PC-9 (cell line): ENCODE results near the gene FCRL6. TPM values are rescaled to one million over a fixed set of nuclear protein-coding genes. Genes with fewer than 3 reads are reported as not detected.

Experiments used
- BruUV-seq: library from RNA; stranded (reverse); fragments of 400-500 nt; replicated peaks from 2 replicates; lab custom pipeline; 2021; lab: Mats Ljungman, UMichigan
- CTCF ChIA-PET: fragments of 300-600 bp; sonication (Branson Sonifier 250); formaldehyde crosslinking; loops from one replicate; lab custom pipeline; 2022; ENCODE audit warnings: antibody characterized with exemption; lab: Charles Lee
- POLR2A ChIA-PET: fragments of 300-600 bp; sonication (Branson Sonifier 250); formaldehyde crosslinking; loops from one replicate; lab custom pipeline; 2022; ENCODE audit warnings: antibody characterized with exemption; ENCODE audit not compliant: unreplicated experiment; lab: Charles Lee
- DNase-seq, 2 experiments: peaks; one replicate each; pipeline versions ENCODE4 v3.0.0 to v3.0.0-alpha.2; 2015 to 2022; ENCODE audit warnings: mixed read lengths in 1 of 2
- H2AFZ ChIP-seq: fragments of 200-600 bp; sonication (generic); 2 replicates; pipeline ENCODE4 v1.8.1; 2017; ENCODE audit warnings: antibody characterized with exemption
- H3F3A ChIP-seq: fragments of 200-600 bp; sonication (generic); 2 replicates; pipeline ENCODE4 v1.8.1; 2017; ENCODE audit warnings: antibody characterized with exemption, mild to moderate bottlenecking, low read depth; ENCODE audit not compliant: insufficient read depth
- H3K27ac ChIP-seq: fragments of 200-600 bp; sonication (generic); 2 replicates; pipeline ENCODE4 v1.6.1; 2016; ENCODE audit warnings: mixed run types
- H3K27me3 ChIP-seq: fragments of 200-600 bp; sonication (generic); 2 replicates; pipeline ENCODE4 v1.6.1; 2016; ENCODE audit warnings: low read depth, mixed run types; ENCODE audit not compliant: insufficient read depth
- H3K36me3 ChIP-seq: fragments of 200-600 bp; sonication (generic); 2 replicates; pipeline ENCODE4 v1.6.1; 2016; ENCODE audit warnings: low read depth, mixed run types
- H3K4me1 ChIP-seq: fragments of 200-600 bp; sonication (generic); replicated peaks from 2 replicates; pipeline ENCODE4 v1.6.1; 2016; ENCODE audit warnings: mixed run types; ENCODE audit not compliant: insufficient read depth
- H3K4me2 ChIP-seq: fragments of 200-600 bp; sonication (generic); 2 replicates; pipeline ENCODE4 v1.6.1; 2017; ENCODE audit warnings: mixed run types
- H3K4me3 ChIP-seq: fragments of 200-600 bp; sonication (generic); 2 replicates; pipeline ENCODE4 v1.6.1; 2016; ENCODE audit warnings: mixed run types
- H3K79me2 ChIP-seq: fragments of 200-600 bp; sonication (generic); 2 replicates; pipeline ENCODE4 v1.6.1; 2017; ENCODE audit warnings: low read depth, mixed run types
- H3K9me2 ChIP-seq: fragments of 200-600 bp; sonication (generic); 2 replicates; pipeline ENCODE4 v1.8.1; 2017; ENCODE audit warnings: mild to moderate bottlenecking; ENCODE audit not compliant: insufficient read depth
- H3K9me3 ChIP-seq: fragments of 200-600 bp; sonication (generic); 2 replicates; pipeline ENCODE4 v1.8.1; 2016; ENCODE audit warnings: low read depth; ENCODE audit not compliant: insufficient read depth
- H4K20me1 ChIP-seq: fragments of 200-600 bp; sonication (generic); 2 replicates; pipeline ENCODE4 v1.8.1; 2017; ENCODE audit not compliant: insufficient read depth
- EZH2 ChIP-seq: fragments of 200-600 bp; sonication (generic); IDR thresholded peaks from 2 replicates; pipeline ENCODE4 v1.8.0; 2017; ENCODE audit warnings: antibody characterized with exemption, low read depth
- intact Hi-C: fragments of 100-400 bp; cut with micrococcal nuclease; formaldehyde crosslinking; loops from one replicate; pipeline ENCODE4 v1.10.0; 2022; ENCODE audit not compliant: unreplicated experiment
- total RNA-seq: library from RNA; stranded (reverse); gene quantifications from 2 replicates; pipeline ENCODE4 v1.2.3, GENCODE V29; 2021
- TF ChIP-seq, protein P1 (sequence below): fragments of 200-600 bp; sonication (generic); conservative IDR thresholded peaks from 2 replicates; pipeline ENCODE4 v1.6.1; 2017; ENCODE audit warnings: mixed run types, antibody characterized with exemption, mild to moderate bottlenecking, moderate library complexity

The FCRL6 gene
- total RNA-seq, 1 experiment from 2014 or later, result not detected

DNA sequence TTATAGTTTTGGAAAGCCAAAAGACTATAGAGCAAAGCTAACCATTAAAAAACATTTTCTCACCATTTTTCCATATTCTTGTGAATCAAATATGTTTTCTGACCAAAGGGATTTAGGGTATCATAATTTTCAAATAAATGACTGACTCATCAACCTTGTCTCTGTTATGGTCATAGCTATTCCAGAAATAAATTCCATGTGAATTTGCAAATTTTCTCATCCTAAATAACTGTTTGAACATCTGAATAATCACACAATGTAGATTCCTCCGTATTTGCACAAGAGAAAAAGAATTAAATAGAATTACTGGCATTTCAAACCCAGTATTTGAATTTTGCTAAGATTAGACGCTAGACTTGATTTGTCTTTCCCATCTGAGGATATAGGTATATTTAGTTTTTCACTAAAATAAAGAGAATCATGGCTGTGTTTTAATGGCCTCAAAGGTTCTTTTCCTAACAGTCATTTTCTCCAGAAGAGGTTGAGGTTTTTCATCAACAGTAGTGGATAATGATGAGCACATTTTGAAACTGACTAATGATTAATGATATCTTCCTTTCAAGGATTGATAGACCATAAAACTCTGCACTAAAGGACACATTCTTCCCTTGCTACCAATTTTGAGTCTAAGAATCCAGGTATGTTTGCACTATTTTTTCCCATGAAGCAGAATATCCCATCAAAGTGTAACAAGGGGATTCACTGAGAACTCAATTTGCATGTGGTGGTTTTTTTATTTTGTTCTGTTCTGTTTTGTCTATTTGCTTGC is 30.8 kb upstream of the FCRL6 start:
- DNase-seq, result no peak
- Histone ChIP-seq H4K20me1 (no peaks in the 10 kb centered on the region), H3K79me2 (no peaks in the 10 kb centered on the region), H3K4me3 (no peak overlapping the region), H3K4me2 (no peak overlapping the region), H2AFZ (no peak overlapping the region), H3K27me3 (peaks cover 17% of the 10 kb centered on the region), H3K4me1 (no peaks in the 10 kb centered on the region), H3K9me2 (0 out of 2 replicates have a peak, but pooled peaks cover 5% of the 10 kb centered on the region), H3K36me3 (no peaks in the 10 kb centered on the region), H3K9me3 (no peaks in the 10 kb centered on the region), H3K27ac (no peak overlapping the region), H3F3A (no peaks in the 10 kb centered on the region)
- intact Hi-C loops, result no loop called here
- BruUV-seq, result no TSS peak
- no peak for TF ChIP-seq EZH2
- TF ChIP-seq, protein P1, sequence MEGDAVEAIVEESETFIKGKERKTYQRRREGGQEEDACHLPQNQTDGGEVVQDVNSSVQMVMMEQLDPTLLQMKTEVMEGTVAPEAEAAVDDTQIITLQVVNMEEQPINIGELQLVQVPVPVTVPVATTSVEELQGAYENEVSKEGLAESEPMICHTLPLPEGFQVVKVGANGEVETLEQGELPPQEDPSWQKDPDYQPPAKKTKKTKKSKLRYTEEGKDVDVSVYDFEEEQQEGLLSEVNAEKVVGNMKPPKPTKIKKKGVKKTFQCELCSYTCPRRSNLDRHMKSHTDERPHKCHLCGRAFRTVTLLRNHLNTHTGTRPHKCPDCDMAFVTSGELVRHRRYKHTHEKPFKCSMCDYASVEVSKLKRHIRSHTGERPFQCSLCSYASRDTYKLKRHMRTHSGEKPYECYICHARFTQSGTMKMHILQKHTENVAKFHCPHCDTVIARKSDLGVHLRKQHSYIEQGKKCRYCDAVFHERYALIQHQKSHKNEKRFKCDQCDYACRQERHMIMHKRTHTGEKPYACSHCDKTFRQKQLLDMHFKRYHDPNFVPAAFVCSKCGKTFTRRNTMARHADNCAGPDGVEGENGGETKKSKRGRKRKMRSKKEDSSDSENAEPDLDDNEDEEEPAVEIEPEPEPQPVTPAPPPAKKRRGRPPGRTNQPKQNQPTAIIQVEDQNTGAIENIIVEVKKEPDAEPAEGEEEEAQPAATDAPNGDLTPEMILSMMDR, result no peak
- ChIA-PET CTCF (no interaction called here), POLR2A (no interaction called here)

DNA sequence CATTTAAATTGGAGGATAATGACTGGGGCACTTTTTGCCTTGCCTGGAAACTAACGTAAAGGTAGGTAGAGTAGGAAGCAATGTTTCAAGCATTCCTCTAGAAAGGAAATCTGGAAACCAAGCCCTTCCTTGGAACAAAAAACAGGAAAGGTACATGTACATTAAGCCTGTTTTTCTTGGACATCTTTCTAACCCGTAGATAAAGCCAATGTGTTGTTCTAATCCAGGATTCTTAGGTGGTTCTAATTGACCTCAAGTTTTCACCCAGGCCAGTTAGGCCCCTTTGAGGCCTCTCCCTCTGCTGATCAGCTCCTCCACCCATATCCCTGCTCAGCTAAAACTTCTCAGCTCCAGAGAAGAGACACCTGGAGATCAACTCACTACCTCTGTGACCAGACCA is 27.7 kb upstream of the FCRL6 start:
- H3K79me2 ChIP-seq, result no peaks in the 10 kb centered on the region
- no peak overlapping the region for H3K4me3 ChIP-seq
- 0 out of 2 replicates have a peak, but pooled peaks cover 5% of the 10 kb centered on the region for H3K9me2 ChIP-seq
- ChIA-PET CTCF (no interaction called here), POLR2A (no interaction called here)
- no peaks in the 10 kb centered on the region for H3F3A ChIP-seq
- no peaks in the 10 kb centered on the region for H3K4me1 ChIP-seq
- intact Hi-C loops, result no loop called here
- no peaks in the 10 kb centered on the region for H4K20me1 ChIP-seq
- no peaks in the 10 kb centered on the region for H3K36me3 ChIP-seq
- no peak overlapping the region for H2AFZ ChIP-seq
- no peaks in the 10 kb centered on the region for H3K9me3 ChIP-seq
- no TSS peak for BruUV-seq
- no peak overlapping the region for H3K27ac ChIP-seq
- H3K27me3 ChIP-seq, result peaks cover 3% of the 10 kb centered on the region; the same call in 1 of the 2 replicates
- DNase-seq, result no peak
- TF ChIP-seq EZH2, result no peak
- TF ChIP-seq, protein P1, result no peak
- H3K4me2 ChIP-seq, result no peak overlapping the region

DNA sequence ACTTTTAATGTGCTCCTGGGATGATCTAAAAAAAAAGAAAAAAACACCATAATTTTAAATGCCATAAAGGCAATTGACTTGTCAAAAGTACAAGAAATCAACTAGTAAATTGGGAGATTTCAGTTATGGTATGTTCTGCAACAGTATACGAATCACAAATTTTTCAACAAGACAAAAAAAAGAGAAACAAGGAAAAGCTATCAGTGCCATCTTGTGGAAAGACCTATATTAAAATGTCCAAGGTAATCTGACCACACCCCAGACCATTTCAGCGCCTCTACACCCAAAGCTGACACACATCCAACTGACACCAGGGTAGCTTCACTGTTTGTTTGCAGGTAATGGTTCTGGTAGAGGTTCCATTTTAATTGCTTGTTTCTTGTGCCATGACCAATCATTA is 26.4 kb upstream of the FCRL6 start:
- POLR2A ChIA-PET, result no interaction called here
- BruUV-seq, result no TSS peak
- no peaks in the 10 kb centered on the region for H3K9me3 ChIP-seq
- H3F3A ChIP-seq, result no peaks in the 10 kb centered on the region
- no peaks in the 10 kb centered on the region for H4K20me1 ChIP-seq
- H3K9me2 ChIP-seq, result 0 out of 2 replicates have a peak, but pooled peaks cover 5% of the 10 kb centered on the region
- H3K4me3 ChIP-seq, result no peak overlapping the region
- H3K27ac ChIP-seq, result no peak overlapping the region
- peaks cover 4% of the 10 kb centered on the region; the same call in 1 of the 2 replicates for H3K4me1 ChIP-seq
- H3K79me2 ChIP-seq, result no peaks in the 10 kb centered on the region
- no peaks in the 10 kb centered on the region for H3K36me3 ChIP-seq
- no peak overlapping the region for H2AFZ ChIP-seq
- CTCF ChIA-PET, result no interaction called here
- no peak overlapping the region for H3K4me2 ChIP-seq
- no peak for DNase-seq
- intact Hi-C loops, result loop anchor here (1.0 kb wide), 1 partner anchor 614 kb away; no protein-coding TSS in a partner anchor
- peaks cover 2% of the 10 kb centered on the region; the same call in 1 of the 2 replicates for H3K27me3 ChIP-seq
- no peak for TF ChIP-seq EZH2
- TF ChIP-seq, protein P1, result 0 out of 2 replicates have a peak, but pooled peaks have one; percentile 12
